C1 segment of cervical spinal cord (tissue), 14 donors: ENCODE results near the gene LMAN2L.

Source experiments
- DNase-seq, 14 donors: peaks; one replicate each; lab custom pipeline; 2025; lab: John Stamatoyannopoulos, UW

LMAN2L gene

DNA sequence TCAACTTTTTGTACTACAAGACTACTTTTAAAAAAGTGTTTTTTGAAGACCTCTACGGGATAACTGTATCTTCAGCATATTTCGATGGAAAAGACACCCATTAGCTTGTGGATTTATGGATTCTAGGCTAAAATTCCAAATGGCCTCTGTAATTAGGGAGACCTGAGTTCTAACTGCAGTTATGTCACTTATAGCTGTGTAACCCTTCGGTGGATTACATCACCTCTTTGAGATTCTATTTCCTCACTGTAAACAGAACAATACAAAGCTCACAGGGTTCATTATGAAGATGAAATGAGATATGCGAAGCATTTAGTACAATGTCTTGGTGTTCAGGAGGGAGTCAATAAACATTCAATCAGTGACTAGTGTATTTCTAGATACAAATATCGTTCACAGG is 24.2 kb downstream of the LMAN2L start:
- DNase-seq = no peak

DNA sequence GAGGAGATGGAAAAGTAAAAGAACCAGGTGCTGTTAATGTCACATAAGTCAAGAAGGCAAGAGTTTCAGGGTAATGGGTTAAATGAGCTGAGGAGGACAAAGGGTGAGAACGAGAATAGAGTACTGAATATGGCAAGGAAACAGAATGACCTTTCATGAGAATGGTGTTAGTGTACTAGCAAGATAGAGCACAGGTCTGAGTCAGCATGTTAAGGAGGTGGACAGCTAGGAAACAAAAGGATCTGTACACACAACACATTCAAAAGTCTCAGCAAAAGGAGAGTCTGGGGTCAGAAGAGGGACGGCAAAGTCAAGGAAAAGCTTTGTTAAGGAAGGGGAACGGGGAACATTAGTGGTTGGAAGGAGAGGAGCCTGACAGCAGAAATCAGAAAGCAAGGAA is 28.9 kb downstream of the LMAN2L start:
- no peak for DNase-seq

DNA sequence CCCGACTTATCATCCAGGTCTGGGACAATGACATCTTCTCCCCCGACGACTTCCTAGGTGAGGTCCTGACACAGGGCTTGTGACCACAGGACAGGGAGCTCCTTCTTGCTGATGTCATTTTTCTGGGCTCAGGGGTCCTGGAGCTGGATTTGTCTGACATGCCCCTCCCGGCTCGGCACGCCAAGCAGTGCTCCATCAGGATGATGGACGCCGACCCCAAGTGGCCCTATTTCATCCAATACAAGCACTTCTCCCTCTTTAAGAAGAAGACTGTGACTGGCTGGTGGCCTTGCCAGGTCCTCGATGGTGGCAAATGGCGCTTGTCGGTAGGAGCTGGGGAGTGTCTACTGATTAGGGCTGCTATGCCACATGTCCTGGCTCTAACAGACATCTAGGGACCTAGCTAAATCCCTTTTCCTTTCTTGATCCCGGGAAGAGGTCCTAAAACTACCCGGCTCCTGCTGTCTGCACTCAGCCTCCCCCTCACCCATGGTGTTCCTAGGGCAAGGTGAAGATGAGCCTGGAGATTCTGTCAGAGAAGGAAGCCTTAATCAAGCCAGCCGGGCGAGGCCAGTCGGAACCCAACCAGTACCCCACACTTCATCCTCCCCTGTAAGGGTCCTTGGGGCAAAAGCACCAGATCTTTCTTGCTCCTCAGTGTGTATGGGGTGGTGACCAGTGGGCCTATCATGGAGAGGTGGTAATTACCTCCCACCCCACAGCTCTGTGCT is 36.7 kb downstream of the LMAN2L start:
- peak in 1 of 14 donors; percentile 2 for DNase-seq

GRCh38 chr2:96702098-96702785 is 37.6 kb downstream of the LMAN2L start:
- DNase-seq = no peak

GRCh38 chr2:96701636-96702035 is 38.2 kb downstream of the LMAN2L start:
- no peak for DNase-seq

GRCh38 chr2:96700086-96700485 is 39.8 kb downstream of the LMAN2L start:
- no peak for DNase-seq

DNA sequence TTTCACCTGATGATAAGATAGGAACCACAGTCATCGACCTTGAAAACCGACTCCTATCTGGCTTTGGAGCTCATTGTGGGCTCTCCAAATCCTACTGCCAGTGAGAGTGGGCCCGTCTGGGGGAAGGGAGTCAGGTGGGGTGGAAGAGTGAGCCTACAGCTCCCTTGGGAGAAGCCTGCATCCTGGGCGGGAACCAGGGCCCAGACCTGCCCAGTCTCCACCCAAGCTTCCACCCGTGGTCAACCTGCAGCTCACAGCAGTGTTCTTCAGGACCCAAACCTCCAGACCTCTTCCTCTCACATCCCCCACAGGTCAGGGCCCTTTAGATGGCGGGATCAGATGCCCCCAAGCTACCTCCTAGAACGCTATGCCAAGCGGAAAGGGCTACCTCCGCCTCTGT is 40.2 kb downstream of the LMAN2L start:
- no peak for DNase-seq

- DNase-seq = no peak
Measured at GRCh38 chr2:96699021-96699420, 40.8 kb downstream of the LMAN2L start.

- DNase-seq = no peak
Measured at GRCh38 chr2:96698221-96698861, 41.5 kb downstream of the LMAN2L start.

- no peak for DNase-seq
Measured at GRCh38 chr2:96697476-96697875, 42.4 kb downstream of the LMAN2L start.

DNA sequence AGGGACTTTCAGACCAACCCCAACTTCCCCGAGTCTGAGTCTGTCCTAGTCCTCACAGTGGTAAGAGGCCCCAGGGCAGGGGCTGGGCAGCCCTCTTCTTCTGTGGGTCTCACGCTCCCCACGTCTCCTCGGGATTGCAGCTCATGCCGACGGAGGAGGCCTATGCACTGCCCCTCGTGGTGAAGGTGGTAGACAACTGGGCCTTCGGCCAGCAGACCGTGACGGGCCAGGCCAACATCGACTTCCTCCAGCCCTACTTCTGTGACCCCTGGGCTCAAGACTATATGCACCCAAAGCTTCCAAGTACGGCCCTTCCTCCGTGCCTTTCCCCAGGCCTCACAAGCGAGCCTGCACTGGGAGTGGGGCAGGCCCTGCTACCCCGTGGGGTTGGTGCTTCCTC is 44.3 kb downstream of the LMAN2L start:
- no peak for DNase-seq

GRCh38 chr2:96694816-96695455 is 44.9 kb downstream of the LMAN2L start:
- DNase-seq = no peak

GRCh38 chr2:96694279-96694678 is 45.6 kb downstream of the LMAN2L start:
- no peak for DNase-seq

GRCh38 chr2:96693286-96694200 is 46.3 kb downstream of the LMAN2L start:
- no peak for DNase-seq

GRCh38 chr2:96692094-96692971 is 47.5 kb downstream of the LMAN2L start:
- no peak for DNase-seq

- no peak for DNase-seq
Measured at GRCh38 chr2:96691022-96691612, 48.7 kb downstream of the LMAN2L start.

DNA sequence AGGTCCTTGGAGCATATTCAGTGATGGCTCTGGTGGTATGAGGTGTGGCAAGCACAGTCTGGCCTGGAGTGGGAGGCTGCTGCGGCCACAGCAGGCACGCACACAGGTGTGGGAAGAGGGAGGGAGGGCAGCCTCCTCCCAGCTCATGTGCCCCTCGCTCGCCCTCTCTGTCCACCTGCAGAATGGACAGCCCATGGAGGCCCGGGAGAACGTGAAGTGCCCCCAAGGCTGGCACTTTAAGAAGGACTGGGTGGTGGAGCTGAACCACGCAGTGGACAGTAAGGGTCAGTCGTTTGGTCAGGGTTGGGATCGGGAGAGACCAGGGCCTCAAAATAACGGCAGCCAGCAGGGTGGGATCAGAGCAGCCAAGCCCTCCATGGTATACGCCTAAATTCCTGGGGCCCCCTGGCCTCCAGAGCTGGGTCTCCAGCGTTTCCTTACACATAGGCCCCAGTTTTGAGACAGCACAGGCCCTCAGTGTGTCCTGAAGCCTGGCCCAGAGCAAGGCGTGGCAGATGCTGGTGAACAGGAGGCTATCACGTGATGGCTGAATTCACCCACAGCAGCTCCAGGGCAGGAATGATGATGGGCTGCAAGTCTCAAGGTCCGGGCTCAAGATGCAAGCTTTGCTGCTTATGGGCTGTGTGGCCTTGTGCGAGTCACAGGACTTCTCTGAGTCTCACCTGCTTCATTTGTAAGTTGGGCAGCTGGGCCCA is 49.4 kb downstream of the LMAN2L start:
- no peak for DNase-seq

- no peak for DNase-seq
Measured at GRCh38 chr2:96689431-96689991, 50.4 kb downstream of the LMAN2L start.
